Keratinocyte (primary cell): Measurements from ENCODE around the gene RGS21. TPM values are rescaled to one million over a fixed set of nuclear protein-coding genes. Genes with fewer than 3 reads are reported as not detected.

Experiments used
- DNase-seq: peaks from one replicate; pipeline ENCODE4 v3.0.0-alpha.2; 2011; ENCODE audit warnings: low read depth, missing footprints, low spot score
- FAIRE-seq: peaks from 2 replicates; lab custom pipeline; 2011; peaks lifted over from hg19 to GRCh38; lab: Jason Lieb, UNC
- H2AFZ ChIP-seq: 2 replicates; pipeline ENCODE4 v1.6.0; 2012; ENCODE audit warnings: low read length, control low read depth, inconsistent platforms; ENCODE audit not compliant: control insufficient read depth
- H3K27ac ChIP-seq: 2 replicates; pipeline ENCODE4 v1.5.1; 2011; ENCODE audit warnings: low read length; ENCODE audit not compliant: control insufficient read depth, insufficient read depth
- H3K27me3 ChIP-seq: 3 replicates; pipeline ENCODE4 v1.6.0; 2011; ENCODE audit warnings: low read length; ENCODE audit not compliant: control insufficient read depth, insufficient read depth; ENCODE audit errors: extremely low read depth
- H3K36me3 ChIP-seq, 2 experiments: 2 replicates in 1 of 2; 3 replicates in 1 of 2; pipeline ENCODE4 v1.5.1; 2011; ENCODE audit warnings: low read length in 2 of 2, mild to moderate bottlenecking in 1 of 2; ENCODE audit not compliant: control insufficient read depth in 2 of 2, insufficient read depth in 2 of 2; ENCODE audit errors: extremely low read depth in 1 of 2
- H3K4me1 ChIP-seq: 3 replicates; pipeline ENCODE4 v1.5.1; 2011; ENCODE audit warnings: low read length; ENCODE audit not compliant: control insufficient read depth, insufficient read depth; ENCODE audit errors: extremely low read depth
- H3K4me2 ChIP-seq: 3 replicates; pipeline ENCODE4 v1.6.0; 2011; ENCODE audit warnings: low read depth, low read length; ENCODE audit not compliant: control insufficient read depth, insufficient read depth; ENCODE audit errors: extremely low read depth
- H3K4me3 ChIP-seq, 3 experiments: fragments of 200-600 bp in 1 of 3; sonication (generic) in 1 of 3; 2 replicates in 2 of 3; 3 replicates in 1 of 3; pipeline ENCODE4 v1.5.1; 2011 to 2016; ENCODE audit warnings: low read length in 3 of 3, mild to moderate bottlenecking in 3 of 3, control low read depth in 2 of 3, inconsistent platforms in 1 of 3, low read depth in 1 of 3, mixed read lengths in 1 of 3, mixed run types in 1 of 3, moderate library complexity in 1 of 3; ENCODE audit not compliant: control insufficient read depth in 2 of 3, insufficient read depth in 2 of 3; ENCODE audit errors: extremely low read depth in 1 of 3
- H3K79me2 ChIP-seq: 2 replicates; pipeline ENCODE4 v1.6.0; 2012; ENCODE audit warnings: low read length; ENCODE audit not compliant: control insufficient read depth, insufficient read depth
- H3K9ac ChIP-seq: 3 replicates; pipeline ENCODE4 v1.6.0; 2011; ENCODE audit warnings: low read length; ENCODE audit not compliant: control insufficient read depth, insufficient read depth; ENCODE audit errors: extremely low read depth
- H3K9me1 ChIP-seq: 3 replicates; pipeline ENCODE4 v1.6.0; 2011; ENCODE audit warnings: low read length; ENCODE audit not compliant: control insufficient read depth, insufficient read depth; ENCODE audit errors: extremely low read depth
- H3K9me3 ChIP-seq: 2 replicates; pipeline ENCODE4 v1.5.1; 2012; ENCODE audit warnings: low read depth, low read length; ENCODE audit not compliant: control insufficient read depth
- H4K20me1 ChIP-seq: 3 replicates; pipeline ENCODE4 v1.6.0; 2011; ENCODE audit warnings: low read length; ENCODE audit not compliant: control insufficient read depth, insufficient read depth; ENCODE audit errors: extremely low read depth
- EZH2 ChIP-seq: IDR thresholded peaks from one replicate; pipeline ENCODE4 v1.6.1; 2012; ENCODE audit warnings: inconsistent platforms, mild to moderate bottlenecking, low read length, moderate library complexity
- dilution Hi-C: fragments of 300-500 bp; cut with MboI; formaldehyde crosslinking; loops from one replicate; pipeline ENCODE4 v1.7.0; 2020; ENCODE audit warnings: low sequenced_read_pairs; ENCODE audit not compliant: extremely low pct_ligation_motif_present
- polyA plus RNA-seq, 5 experiments: library from polyadenylated mRNA; depleted of rRNA in 3 of 5; stranded (reverse) in 3 of 5; stranded (forward) in 1 of 5; unstranded in 1 of 5; fragments of >200 nt; gene quantifications; 1 replicate in 1 of 5; 2 replicates in 3 of 5; 3 replicates in 1 of 5; pipeline versions ENCODE4 v1.2.1 to v1.2.3, GENCODE V29; 2011 to 2012; ENCODE audit warnings: missing spikeins in 2 of 5, low read depth in 1 of 5, low replicate concordance in 1 of 5
- TF ChIP-seq, protein P1 (sequence below), 3 experiments: IDR thresholded peaks in 1 of 3; conservative IDR thresholded peaks in 1 of 3; optimal IDR thresholded peaks in 1 of 3; 2 replicates in 2 of 3; 3 replicates in 1 of 3; pipeline versions ENCODE3 to v1.5.1; 2011; ENCODE audit warnings: low read length in 3 of 3, mild to moderate bottlenecking in 3 of 3, moderate library complexity in 2 of 3, control low read depth in 1 of 3, inconsistent platforms in 1 of 3; ENCODE audit not compliant: insufficient read depth in 2 of 3; ENCODE audit errors: extremely low read depth in 1 of 3

Gene RGS21
- polyA plus RNA-seq, 1 donor (not counting 4 experiments of a cell fraction or from before 2014, with no cell fraction given), result not detected

DNA sequence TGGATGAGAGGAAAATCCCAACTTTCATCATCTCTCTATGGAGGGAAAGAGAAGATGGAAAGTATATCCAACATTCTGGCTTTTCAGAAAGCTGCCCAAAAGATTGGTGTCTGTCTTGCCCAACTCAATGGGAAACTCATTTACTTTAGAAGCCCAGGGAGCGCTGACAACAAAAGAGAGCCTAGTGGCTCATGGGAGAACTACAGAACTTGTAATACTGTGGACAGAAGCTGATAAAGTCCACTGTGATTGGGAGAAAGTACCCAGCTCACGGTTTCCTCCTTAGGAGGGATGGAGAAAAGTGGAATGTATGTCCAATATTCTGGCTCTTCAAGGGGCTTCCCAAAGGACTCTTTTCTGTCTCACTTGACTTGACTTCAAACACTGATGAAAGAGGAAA is 66.0 kb downstream of the RGS21 start:
- no peaks in the 10 kb centered on the region for H3K79me2 ChIP-seq
- no peaks in the 10 kb centered on the region for H3K9me3 ChIP-seq
- no peak overlapping the region for H3K4me3 ChIP-seq
- TF ChIP-seq, protein P1, sequence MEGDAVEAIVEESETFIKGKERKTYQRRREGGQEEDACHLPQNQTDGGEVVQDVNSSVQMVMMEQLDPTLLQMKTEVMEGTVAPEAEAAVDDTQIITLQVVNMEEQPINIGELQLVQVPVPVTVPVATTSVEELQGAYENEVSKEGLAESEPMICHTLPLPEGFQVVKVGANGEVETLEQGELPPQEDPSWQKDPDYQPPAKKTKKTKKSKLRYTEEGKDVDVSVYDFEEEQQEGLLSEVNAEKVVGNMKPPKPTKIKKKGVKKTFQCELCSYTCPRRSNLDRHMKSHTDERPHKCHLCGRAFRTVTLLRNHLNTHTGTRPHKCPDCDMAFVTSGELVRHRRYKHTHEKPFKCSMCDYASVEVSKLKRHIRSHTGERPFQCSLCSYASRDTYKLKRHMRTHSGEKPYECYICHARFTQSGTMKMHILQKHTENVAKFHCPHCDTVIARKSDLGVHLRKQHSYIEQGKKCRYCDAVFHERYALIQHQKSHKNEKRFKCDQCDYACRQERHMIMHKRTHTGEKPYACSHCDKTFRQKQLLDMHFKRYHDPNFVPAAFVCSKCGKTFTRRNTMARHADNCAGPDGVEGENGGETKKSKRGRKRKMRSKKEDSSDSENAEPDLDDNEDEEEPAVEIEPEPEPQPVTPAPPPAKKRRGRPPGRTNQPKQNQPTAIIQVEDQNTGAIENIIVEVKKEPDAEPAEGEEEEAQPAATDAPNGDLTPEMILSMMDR (optimal IDR thresholded peaks at IDR 0.05 in 1 of 3, IDR thresholded peaks at IDR 0.05 in 1 of 3, conservative IDR thresholded peaks at IDR 0.05 in 1 of 3; ENCODE audit: extremely low read depth in 1 of 3, insufficient read depth in 2 of 3, low read length in 3 of 3), result no peak
- no peak for TF ChIP-seq EZH2
- no peaks in the 10 kb centered on the region for H3K27me3 ChIP-seq
- FAIRE-seq (no peak), DNase-seq (no peak)
- no peaks in the 10 kb centered on the region for H3K4me1 ChIP-seq
- no peak overlapping the region for H2AFZ ChIP-seq
- no peak overlapping the region for H3K27ac ChIP-seq
- no peaks in the 10 kb centered on the region for H3K9me1 ChIP-seq
- H3K9ac ChIP-seq, result no peak overlapping the region
- dilution Hi-C loops, result no loop called here
- H3K4me2 ChIP-seq, result no peak overlapping the region
- no peaks in the 10 kb centered on the region for H3K36me3 ChIP-seq
- H4K20me1 ChIP-seq, result no peaks in the 10 kb centered on the region

DNA sequence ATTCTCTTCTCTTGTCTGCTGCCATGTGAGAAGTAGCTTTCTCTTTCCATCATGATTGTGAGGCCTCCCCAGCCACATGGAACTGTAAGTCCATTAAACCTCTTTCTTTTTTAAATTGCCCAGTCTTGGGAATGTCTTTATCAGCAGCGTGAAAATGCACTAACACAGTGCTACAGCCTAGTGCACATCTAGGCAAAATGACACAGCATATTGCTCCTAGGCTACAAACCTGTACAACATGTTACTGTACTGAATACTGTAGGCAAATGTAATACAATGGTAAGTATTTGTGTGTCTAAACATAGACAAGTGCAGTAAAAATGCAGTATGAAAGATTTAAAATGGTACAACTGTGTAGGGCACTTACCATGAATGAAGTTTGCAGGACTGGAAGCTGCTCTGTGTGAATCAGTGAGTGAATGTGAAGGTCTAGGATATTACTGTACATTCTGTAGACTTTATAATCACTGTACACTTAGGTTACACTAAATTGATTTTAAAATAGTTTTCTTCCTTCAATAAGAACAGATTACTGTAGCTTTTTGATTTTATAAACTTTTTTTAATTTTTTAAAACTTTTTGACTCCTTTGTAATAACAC is 69.4 kb downstream of the RGS21 start:
- Histone ChIP-seq H3K27me3 (no peaks in the 10 kb centered on the region), H3K27ac (no peak overlapping the region), H2AFZ (no peak overlapping the region), H3K79me2 (no peaks in the 10 kb centered on the region), H3K4me2 (no peak overlapping the region), H3K9me1 (no peaks in the 10 kb centered on the region), H3K4me1 (no peaks in the 10 kb centered on the region), H3K4me3 (no peak overlapping the region), H4K20me1 (no peaks in the 10 kb centered on the region), H3K9me3 (no peaks in the 10 kb centered on the region), H3K9ac (no peak overlapping the region), H3K36me3 (no peaks in the 10 kb centered on the region)
- TF ChIP-seq EZH2, result no peak
- TF ChIP-seq, protein P1 (optimal IDR thresholded peaks at IDR 0.05 in 1 of 3, IDR thresholded peaks at IDR 0.05 in 1 of 3, conservative IDR thresholded peaks at IDR 0.05 in 1 of 3; ENCODE audit: extremely low read depth in 1 of 3, insufficient read depth in 2 of 3, low read length in 3 of 3), result no peak
- dilution Hi-C loops, result no loop called here
- DNase-seq, result no peak
- FAIRE-seq, result no peak
